A549 treated with dexamethasone at 1 μM for 4 hours (cell line): Measurements from ENCODE around the gene ZNF454. TPM values are rescaled to one million over a fixed set of nuclear protein-coding genes. Genes with fewer than 3 reads are reported as not detected.

Source experiments
- total RNA-seq: library from RNA; stranded (reverse); fragments of 200-300 nt; extraction: Qiagen RNA extraction; gene quantifications from 5 replicates; pipeline ENCODE4 v1.2.3, GENCODE V29; 2022

The ZNF454 gene
- not detected in 5 replicates for total RNA-seq

DNA sequence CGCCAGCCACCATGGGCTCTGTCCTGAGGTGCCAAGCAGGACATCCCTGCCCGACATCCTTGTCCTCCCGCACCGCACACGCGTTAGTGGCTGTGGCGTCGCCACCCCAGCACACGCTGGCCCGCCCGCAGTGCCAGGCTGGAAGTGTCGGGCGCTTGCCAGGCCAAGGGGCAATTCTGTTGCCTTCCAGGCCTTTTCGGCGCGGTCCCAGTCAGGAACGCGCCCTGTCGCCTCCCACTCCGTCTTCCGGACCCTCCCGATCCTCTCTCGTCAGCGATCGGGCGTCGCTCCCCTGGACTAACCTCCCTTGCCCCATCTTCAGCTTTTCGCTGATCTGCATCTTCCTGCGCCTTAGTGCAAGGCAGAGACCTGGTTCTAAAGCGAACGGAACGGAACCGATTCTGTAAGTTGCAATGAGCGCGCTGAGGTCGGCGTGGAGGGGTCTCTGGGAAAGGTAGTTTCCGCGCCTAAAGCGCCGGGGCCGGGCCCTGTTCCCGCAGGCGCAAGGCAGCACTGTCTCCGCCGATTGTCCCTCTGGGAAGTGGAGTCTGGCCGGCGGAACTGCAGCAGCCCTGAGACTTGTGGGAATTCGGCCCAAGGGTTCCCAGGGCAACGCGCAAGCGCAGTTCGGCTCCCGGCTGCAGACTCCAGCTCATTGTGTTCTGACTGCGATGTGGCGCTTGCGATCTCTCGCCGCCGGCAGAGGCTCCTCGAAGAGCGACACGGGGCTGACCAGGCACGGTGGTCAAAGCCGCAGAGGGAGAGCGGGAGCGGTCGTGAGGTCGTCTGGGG lies at the start of gene ZNF454:
ZNF454 (plus strand) TSS at position 630 of the 792 bp plus-strand sequence. CDS start 1,594 bp downstream, outside the sequence.

DNA sequence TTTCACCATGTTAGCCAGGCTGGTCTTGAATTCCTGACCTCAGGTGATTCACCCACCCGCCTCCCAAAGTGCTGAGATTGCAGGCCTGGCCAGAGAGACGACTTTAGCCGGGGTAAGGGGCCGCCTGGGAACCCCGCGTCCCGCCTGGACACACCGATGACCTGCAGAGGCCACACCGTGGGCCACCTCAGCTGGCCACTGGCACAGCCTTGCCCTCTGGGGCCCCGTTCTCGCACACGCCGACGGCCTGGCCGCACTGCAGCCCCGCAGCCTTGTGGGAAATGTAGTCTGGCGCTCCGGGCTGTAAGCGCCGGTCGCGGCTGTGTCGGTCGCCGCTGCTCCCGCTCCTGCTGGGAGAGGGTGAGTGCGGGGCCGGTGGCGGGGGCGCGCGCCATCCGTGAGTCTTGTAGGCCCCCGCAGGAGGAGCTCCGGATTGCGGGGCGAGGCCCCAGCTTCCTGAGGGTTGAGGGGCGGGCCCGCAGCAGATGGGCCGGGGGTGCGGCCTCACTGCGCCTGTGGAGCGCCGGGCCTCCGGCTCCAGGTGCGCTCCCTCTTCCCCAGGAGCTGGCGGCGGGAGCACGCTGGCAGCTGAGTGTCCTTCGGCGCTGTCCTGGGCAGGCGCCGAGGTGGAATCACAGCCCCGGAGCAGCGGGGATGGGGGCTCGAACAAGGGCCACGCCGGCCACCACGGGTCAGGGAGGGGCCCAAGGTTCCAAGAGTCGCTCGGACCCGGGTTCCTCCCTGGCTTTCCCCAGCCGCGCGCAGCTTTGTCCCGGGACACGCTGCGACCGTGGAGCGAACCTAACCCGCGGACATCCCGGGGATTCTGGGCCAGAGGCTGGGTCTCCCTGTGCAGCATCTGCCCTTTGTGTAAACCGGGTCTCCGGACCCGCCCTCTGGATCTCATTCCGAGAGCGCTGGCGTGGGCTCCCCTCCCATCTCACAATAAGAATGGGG lies 45.1 kb upstream of the ZNF454 start, which contains the start of gene ZFP2:
ZFP2 (plus strand) TSS at position 299 of the 957 bp plus-strand sequence. CDS start 35,401 bp downstream, outside the sequence.

DNA sequence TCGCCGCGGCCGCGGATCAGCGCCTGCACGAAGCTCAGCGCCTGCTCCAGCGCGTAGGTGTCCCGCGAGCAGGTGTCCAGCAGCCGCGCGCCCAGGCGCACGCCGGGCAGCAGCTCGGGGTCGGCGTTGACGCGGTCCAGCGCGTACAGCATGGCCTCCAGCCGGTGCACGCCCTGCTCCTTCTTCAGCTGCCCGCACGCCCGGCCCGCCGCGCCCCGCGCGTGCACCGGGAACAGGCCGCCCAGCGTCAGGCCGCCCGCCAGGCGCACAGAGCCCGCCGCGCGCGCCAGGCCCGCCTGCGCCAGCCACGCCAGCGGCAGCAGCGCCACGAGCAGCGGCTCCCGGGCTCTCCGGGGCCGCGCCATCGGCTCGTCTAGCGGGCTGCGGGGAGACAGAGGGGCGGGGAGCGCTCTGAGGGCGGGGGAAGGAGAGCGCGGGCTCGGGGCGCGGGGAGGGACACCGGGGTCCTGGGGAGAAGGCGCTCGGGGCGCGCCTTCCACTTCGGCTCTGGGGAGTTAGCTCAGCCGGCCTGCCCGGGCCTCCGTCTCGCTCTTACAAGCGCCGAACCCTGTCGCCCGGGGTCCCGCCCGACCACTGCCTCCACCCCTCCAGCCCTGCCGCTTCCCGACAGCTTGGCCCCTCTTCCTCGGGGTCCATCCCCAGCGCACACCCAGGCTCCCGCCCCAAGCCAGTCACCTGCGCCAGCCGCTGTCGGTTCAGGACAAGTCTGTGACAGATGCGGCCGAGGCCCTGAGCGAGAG lies 53.8 kb downstream of the ZNF454 start, which contains the start of gene GRM6:
GRM6 (minus strand) TSS at position 741 of the 761 bp plus-strand sequence; CDS start at position 365, 376 bp downstream.

Other genes with a start within 250 kb of the ZNF454 start
- 6.9 to 8.3 TPM (median 7.9 TPM) in 5 replicates for gene ZNF354A, start 210.5 kb upstream of the ZNF454 start, total RNA-seq
- gene ZNF354B, start 81.2 kb upstream of the ZNF454 start, total RNA-seq = 3.8 to 5.5 TPM (median 4.3 TPM) in 5 replicates
- gene ZFP2, start 45.3 kb upstream of the ZNF454 start, total RNA-seq = 0.03 to 0.06 TPM (median 0.04 TPM) in 3 of 5 replicates, not detected in the others
- not detected in 5 replicates for gene GRM6, start 54.1 kb downstream of the ZNF454 start, total RNA-seq
- gene ZNF879, start 82.6 kb downstream of the ZNF454 start, total RNA-seq = 0.57 to 1.1 TPM (median 0.69 TPM) in 5 replicates
- 0.61 to 1.1 TPM (median 0.74 TPM) in 5 replicates for gene ZNF354C, start 119.2 kb downstream of the ZNF454 start, total RNA-seq